Stimulated activated CD4-positive, alpha-beta T cell treated with anti-CD3 and anti-CD28 coated beads, TNF-alpha, amount 100 ng/mL, for 4 hours (primary cell): ENCODE results near the gene NEK2.
"Not testable (repeated sequence)": the region's sequence is repeated elsewhere in the genome, so short reads cannot be mapped to it uniquely, and the experiment has no call there.

ENCODE experiments used
- DNase-seq, 3 experiments: peaks; one replicate each; pipeline ENCODE4 v3.0.0-alpha.2; 2020; ENCODE audit warnings: low read depth in 3 of 3

Gene NEK2

DNA sequence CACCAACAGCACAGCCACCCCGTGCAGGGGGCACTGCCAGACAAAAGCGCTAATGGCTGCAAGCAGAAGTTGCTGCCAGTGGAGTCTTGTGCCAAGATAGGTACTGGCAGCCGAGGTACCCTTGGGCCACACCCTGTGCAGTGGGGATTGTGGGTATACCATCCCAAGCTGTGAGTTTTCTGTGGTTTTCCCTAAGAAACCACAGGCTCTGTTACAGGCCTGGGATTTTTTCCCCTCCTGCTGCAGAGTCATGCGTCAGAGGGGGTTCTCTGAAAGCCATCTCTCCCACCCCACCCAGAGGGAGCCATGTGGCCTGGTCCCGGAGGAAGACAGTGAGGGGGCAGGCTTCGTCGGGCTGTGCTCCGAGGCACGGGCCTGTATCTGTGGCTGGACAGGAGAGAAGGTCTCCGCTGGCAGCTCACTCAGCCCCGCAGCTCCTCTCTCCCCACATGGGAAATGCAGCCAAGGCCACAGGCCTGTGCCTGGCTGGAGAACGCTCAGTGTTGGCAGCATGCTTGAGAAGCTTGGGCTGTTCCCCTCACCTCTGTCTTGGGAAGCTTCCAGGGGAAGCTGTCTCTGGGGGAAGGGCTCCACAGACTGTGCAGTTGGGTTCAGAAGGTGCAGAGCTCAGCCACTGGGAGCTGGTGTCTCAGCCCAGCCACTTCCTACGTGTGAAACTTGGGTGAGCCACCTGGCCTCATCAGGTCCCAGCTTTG, 42.5 kb downstream of the NEK2 start:
- no peak for DNase-seq

DNA sequence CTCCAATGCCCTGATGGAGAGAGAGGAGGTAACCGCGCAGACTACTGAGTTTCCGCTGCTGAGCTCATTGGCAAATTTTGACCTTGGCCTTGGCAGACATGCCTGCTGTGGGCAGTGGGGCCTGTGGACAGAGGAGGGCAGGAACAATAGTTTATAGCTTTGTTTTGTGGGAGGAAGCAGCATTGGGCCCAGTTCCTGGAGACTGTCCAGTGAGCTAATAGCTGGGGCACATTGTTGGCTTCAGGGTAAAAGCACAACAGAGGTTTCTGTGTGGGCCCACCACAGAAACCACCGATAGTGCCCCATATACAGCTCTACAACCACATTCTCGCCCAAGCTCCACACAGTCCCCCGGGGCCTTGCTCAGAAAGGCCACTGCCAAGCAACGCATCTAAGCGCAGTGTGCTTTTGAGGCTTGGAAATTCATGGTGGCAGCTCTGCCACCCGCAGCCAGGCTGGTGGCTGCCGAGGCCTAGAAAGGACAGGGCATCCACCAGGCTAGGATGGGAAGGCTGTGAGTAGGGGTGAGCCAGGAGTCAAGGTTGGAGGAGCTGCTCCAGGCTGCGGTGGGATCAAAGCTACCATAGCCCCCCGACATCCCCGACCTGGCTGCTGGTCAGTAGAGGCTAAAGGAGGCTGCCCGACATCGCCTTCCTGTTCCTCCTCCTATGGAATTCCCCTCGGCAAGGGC, 43.2 kb downstream of the NEK2 start:
- DNase-seq, result no peak

DNA sequence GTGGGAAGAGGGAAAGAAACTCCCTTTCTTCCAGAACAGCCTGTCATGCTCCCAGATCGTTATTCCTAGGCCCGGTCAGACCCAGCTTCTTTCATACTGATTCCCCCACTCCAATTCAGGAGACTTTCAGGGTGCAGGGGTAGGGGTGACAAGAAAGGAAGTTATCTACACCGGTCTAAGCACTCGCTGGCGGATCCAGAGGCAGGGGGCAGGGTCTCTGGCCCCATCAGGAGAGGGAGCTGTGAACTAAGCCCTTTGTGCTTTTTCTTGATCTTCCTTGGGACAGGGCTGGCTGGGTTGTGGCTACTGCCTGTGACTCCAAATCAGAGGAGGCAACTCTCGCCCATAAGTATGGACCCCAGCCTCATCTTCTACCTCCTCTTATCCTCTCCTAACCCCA, 44.3 kb downstream of the NEK2 start:
- DNase-seq, result no peak

DNA sequence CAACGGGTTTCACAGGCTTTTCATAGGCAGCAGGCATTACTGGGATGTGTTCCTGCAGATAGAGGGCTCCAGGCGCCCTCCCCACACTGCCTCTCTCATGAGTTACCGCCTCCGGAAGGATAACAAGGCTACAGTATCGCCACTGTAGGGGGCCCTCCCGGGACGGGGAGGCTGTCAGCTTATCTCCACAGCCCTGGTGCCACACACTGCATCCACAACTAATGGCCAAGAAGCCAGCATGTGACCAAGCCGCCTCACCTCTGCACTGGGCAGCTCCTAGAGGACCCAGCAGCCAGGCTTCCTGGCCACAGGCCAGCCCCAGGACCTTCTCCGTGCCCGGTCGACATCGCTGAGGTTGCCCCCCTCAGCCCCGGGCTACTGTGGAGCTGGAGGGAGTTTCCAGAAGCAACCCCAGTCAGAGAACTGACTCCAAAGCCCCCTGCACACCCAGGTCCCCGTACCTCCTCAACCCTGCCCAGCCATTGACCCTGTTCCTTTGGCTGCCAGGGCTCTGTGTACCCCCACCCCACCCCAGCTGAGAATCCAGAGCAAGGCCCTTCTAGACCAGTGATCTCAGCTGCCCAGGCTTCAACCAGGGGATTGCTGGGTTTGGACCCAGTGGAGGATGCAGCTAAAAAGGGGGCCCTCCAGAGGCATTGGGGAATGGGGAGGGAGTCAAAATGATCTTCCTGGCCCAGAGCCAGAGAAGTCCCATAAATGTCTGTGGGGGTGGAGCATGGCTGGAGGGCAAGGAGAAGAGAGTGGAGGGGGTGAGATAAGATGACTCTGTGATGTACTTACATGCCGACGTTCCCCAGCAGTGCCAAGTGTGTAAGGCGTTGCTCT, 45.0 kb downstream of the NEK2 start:
- DNase-seq, result no peak

DNA sequence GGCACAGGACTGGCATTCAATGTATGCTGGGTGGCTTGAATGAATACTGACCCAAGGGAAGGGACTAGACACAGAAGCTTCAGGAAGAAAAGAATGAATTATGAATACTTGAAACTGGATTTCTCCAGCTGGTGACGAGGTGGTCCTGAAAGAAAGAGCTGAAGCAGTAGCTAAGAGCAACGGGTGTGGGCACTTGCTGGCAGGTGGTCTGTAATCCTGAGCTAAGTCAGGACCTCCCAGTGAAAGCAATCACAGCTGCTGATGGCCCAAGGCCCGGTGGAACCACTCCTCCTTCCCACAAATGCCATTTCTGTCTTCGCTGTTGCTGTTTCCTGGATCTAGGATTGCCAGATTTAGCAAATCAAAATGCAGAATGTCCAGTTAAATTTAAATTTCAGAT, 47.0 kb downstream of the NEK2 start:
- no peak for DNase-seq

DNA sequence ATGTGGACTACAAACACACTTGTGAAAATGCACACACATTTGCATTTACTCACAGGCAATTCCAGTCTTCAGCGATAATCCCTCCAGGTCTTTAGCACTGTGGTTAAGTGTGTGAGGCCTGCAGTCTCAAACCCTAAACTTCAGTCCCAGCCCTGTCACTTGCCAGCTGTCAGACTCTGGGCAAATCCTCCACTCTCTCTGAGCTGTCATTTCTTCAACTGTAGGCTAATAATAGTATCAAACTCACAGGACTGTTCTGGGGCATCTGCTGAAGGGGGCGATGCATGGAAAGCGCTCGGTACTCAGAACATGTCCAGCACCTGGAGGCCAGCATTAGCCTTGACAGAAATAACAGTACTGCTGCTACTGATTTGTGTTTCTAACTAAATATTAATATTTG, 48.2 kb downstream of the NEK2 start:
- no peak for DNase-seq

DNA sequence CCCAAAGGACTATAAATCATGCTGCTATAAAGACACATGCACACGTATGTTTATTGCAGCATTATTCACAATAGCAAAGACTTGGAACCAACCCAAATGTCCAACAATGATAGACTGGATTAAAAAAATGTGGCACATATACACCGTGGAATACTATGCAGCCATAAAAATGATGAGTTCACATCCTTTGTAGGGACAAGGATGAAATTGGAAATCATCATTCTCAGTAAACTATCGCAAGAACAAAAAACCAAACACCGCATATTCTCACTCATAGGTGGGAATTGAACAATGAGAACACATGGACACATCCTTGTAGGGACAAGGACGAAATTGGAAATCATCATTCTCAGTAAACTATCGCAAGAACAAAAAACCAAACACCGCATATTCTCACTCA, 49.6 kb downstream of the NEK2 start:
- not testable (repeated sequence) for DNase-seq

DNA sequence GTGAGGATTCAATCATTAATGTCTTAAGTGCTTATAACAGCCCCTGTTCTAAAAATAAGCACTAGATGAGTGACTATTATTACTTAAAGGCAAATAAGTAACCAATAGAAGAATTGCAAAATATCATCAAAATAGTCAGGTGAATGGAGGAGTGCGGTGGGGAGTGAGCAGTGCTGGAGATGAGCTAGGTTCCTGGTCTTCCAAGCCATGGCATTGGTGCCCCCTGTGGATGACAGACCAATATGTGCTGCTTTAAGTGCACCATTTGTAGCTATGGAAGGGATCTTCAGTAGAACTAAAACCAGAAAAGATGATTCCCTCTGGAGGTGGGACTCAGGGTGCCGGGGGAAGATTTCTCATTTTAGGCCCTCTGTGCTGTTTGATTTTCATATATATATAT, 50.4 kb downstream of the NEK2 start:
- DNase-seq, result no peak

DNA sequence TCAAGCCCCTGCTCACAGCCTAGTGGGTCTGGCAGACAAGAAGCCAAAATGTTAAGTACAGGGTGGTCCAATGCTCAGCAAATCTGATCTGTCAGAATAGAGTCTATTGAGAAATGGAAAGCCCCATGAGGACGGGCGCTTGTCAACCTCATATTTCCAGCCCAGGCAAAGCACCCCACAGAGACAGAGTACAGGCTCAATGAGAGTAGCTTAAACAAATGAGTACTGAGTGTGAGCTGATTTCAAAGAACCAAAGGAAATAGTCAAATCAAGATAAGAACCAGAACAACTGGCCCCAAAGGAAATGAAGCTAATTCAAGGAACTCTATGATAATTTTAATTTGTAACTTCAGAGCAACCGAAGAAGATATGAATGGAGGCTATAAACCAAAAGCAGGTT, 51.9 kb downstream of the NEK2 start:
- DNase-seq, result no peak

DNA sequence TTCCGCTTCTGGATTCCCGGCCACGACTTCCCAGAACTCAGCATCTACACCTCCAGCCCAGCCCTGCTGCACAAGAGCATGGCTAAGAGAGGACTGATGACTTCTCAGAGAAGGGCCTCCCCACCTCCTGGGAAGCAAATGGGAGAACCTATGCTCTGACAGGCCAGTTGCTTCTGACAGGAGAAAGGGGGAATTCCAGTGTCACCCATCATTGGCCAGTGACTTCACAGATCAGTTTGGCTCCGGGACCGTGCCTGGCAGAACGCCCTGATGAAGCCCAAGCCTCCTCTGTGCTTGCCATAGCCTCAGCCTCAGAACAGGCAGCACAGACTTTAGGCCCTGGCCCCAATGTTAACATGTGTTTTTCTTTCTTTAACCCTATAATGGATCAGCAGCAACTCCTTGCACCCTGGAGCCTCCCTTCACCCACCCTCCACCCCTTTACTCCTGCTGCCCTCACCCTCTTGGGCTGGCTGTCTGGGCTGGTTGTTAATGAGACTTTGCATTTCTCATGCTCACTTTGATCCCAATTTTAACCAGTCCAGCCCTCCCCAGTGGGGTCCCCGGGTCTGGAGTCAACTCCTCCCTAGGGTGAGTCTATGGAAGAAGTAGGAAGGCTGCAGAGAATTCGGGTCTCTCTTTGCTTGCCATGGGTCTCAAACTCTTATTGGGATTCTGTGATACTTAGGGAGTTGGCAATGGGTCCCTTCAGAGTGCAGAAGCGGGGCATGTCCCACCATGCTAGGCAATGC, 53.8 kb downstream of the NEK2 start:
- DNase-seq, result no peak

DNA sequence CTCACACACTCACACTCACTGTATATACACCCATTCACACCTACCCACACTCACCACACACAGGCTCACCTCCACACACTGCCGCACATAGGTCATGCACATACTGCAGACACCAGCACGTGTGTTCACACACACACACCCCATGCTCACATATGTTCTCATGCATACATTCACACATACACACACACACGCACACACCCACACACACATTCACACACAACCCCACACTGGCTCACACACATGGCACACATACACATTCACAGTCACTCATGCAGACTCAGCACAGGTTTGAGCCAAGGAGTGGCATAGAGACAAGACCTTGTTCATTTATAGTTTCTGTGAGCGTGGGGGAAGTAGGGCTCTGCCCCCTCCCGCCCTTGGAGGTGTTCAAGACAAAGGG, 55.3 kb downstream of the NEK2 start:
- no peak for DNase-seq

DNA sequence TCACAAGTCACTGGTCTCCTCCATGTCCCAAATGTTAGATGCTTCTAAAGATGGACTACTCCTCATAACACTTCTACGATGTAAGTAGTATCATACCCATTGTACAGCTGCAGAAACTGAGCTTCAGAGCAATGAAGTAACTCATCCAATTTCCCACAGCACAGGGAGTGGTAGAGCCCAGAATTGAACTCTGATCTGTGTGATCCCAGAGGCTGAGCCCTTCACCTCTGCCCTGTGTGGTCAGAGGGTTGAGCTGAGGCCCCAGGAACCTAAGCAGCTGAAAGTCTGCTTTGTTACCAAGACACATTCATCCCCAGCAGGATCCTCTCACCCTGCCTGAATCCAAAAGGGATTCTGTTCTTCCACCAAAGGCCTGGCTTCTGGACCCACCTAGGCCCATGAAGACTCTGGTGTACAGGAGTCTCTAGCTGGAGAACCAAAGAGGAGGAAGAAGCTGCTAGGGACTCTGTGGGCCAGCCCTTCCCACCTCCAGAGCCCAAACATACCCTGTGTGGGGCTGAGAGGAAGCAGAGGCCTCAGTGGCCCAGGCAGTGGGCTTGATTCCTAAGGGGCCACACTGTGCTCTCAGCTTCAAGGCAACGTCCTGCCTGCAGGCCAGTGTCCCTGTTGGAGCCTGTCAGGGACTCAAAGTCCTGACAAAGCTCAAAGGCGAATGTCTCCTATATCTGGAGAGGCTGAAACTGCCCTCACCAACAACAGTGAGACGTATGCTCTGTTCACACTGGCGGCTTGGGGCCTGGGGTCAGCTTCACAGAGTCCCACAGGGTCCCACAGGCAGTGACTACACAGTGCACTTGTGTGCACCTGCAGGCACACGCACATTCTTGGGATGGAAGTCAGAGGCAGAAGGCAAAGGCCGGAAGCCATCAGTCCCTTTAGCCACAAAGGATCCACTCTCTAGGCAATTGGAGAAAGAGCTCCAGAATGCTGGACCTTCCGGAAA, 56.1 kb downstream of the NEK2 start:
- DNase-seq, result no peak

DNA sequence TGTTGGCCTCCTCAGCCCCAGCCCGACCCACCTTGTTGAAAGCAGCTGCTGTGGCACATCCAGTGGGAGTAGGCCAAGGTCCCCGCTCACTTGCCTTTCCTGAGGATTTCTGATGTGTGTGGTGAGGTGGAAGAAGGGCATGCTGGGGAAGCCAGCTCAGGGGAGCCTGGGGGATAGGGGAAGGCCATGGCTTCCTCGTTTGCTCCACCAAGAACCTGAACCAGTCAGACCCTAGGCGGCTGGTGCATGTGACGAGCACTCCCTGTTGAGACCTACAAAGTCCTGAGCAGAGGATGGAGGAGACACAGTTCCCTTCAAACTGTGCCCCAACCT, 58.5 kb downstream of the NEK2 start:
- no peak for DNase-seq

DNA sequence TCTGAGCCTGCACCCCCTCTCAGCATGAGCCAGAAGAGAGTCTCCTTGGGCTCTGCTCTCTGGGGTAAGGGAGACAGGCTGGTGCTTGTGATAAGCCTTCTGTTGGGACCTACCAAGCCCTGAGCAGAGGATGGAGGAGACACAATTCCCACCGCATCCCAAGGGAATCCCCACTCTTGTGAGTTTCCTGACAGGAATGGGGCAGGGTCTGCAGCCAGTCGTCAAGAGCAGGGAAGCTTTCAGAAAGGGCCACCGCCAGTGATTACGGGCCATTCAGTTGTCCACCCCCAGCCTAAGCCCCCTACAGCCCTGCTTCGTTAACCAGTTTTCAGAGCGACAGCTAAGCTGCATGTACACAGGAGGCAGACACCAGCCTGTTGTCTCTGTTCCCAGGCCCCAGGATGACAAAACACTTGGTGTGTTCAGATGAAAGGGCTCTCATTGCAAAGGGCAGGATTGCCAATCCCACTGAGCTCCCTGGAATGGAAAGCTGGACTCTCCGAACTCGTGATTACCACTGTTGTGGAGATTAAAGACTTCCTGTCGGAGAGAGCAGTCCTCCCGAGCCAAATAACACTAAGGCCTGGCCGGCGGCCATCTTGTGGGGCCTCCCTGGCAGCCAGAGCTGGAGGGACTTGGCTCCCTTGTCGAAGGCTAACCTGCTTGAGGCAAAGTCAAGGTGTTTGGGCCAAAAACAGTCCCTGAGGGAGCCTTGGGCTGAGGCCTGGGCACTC, 59.0 kb downstream of the NEK2 start:
- DNase-seq, result no peak

DNA sequence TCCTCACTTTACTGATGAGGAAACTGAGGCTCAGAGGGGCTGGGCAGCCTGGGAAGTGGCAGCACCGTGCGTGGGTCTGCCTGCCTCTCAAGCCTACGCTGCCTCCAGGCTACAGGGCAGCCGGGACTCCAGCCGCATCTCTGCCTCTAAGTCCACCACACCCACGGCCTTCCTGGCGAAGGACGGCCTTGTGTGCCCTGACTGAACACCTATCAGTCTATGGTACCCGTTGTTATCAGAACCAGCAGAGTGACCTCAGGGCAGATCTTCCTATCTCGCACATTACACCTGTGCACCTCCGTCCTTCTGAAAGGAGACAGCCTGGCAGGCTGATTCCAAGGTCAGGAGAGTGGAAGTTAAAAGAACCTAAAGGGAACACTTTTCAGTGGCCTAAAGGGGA, 60.8 kb downstream of the NEK2 start:
- DNase-seq, result no peak

DNA sequence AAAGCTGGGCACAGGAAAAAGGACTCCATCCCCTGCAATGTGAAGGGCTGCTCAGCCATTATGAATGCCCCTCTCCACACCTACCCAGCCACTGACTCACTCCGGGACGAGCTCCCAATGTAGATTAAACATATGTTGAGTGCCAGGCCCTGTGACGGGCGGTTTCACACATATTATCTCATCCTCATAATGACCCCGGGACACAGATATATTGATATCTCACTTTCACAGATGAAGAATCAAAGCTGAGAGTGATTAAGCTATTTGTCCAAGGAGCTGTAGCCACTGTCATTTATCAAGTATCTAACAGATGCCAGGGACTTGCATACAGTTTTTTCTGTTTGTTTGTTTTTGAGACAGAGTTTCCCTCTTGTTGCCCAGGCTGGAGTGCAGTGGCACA, 61.5 kb downstream of the NEK2 start:
- DNase-seq, result no peak

DNA sequence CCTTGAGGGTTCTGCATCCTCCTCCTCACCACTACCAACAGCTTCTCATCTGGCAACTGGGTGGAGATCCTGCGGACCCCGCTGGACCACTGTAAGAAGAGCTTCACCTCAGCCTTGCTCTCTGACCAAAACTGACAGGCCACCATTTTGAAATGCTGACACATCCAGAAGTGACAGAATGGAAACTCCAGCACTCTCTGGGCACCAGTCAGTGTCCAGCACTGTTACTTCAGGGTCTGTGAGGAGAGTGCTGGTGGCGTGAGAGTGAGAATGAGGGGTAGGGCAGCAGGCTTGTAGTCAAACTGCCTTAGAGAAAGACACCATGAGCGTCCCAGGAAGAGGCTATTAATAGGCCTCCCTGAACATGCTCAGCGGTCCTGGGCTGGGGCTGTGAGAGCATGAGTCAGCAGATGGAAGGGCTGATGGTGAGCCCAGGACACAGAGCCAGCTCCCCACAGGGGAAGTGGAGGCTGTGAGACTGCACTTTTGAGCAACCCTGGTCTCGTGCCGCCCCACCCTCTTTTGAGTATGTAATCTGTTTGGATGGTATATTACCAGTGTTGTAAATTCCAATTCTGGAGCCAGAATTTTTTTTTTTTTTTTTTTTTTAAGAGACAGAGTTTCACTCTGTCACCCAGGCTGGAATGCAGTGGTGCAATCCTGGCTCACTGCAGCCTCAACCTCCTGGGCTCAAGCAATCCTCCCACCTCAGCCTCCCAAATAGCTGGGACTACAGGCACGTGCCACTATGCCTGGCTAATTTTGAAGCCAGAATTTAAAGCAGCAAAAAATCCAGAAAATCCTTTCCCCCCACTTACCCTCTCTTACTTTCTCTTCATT, 62.1 kb downstream of the NEK2 start:
- no peak for DNase-seq

DNA sequence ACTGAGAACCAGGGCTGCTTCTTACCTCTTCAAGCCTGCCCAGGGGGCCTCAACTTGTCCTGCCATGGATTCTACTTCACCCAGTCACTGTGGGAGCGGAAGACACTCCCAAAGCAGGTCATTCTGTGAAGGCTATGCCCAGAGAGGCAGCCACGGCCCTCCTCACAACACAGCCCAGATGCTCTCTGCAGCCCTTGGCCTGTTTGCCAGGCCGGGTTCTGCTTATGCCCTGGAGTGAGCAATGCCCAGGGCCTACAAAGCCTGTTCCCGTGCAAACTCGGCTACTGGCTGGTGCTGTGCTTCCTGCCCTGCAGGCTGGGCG, 62.7 kb downstream of the NEK2 start:
- no peak for DNase-seq
